Glutamatergic neuron (in vitro differentiated cells): ENCODE results near the gene TNFRSF1A. TPM values are rescaled to one million over a fixed set of nuclear protein-coding genes. Genes with fewer than 3 reads are reported as not detected.

ENCODE experiments used
- DNase-seq: peaks from one replicate; pipeline ENCODE4 v3.0.0; 2022
- H3K27ac Mint-ChIP-seq: one replicate; pipeline ENCODE4 v1.8.0; 2020; ENCODE audit warnings: mild to moderate bottlenecking, mixed read lengths, inconsistent platforms; ENCODE audit not compliant: unreplicated experiment
- H3K27me3 Mint-ChIP-seq: one replicate; pipeline ENCODE4 v1.8.0; 2020; ENCODE audit warnings: mild to moderate bottlenecking, moderate library complexity, mixed read lengths, inconsistent platforms; ENCODE audit not compliant: unreplicated experiment
- H3K36me3 Mint-ChIP-seq: one replicate; pipeline ENCODE4 v1.8.0; 2020; ENCODE audit warnings: mild to moderate bottlenecking, mixed read lengths, inconsistent platforms; ENCODE audit not compliant: unreplicated experiment
- H3K4me1 Mint-ChIP-seq: one replicate; pipeline ENCODE4 v1.8.0; 2020; ENCODE audit warnings: mild to moderate bottlenecking, low read depth, mixed read lengths, inconsistent platforms; ENCODE audit not compliant: unreplicated experiment
- H3K4me3 Mint-ChIP-seq: one replicate; pipeline ENCODE4 v1.8.0; 2020; ENCODE audit warnings: mild to moderate bottlenecking, mixed read lengths, inconsistent platforms; ENCODE audit not compliant: unreplicated experiment
- H3K9me3 Mint-ChIP-seq: one replicate; pipeline ENCODE4 v1.8.0; 2020; ENCODE audit warnings: mild to moderate bottlenecking, moderate library complexity, mixed read lengths, inconsistent platforms; ENCODE audit not compliant: unreplicated experiment
- total RNA-seq: library from RNA; stranded (reverse); fragmentation: NEBNext Ultra II Directional; extraction: Animal tissue kit (Norgen Biotek cat#: 25700); gene quantifications from one replicate; pipeline ENCODE4 v1.2.1, GENCODE V29; 2021; ENCODE audit not compliant: unreplicated experiment
- TF ChIP-seq, protein P1 (sequence below): fragments of 200-600 bp; sonication (generic); IDR thresholded peaks from one replicate; pipeline ENCODE4 v1.5.0; 2021; ENCODE audit not compliant: partially characterized antibody, unreplicated experiment

The TNFRSF1A gene
- total RNA-seq, 1 donor from 2014 or later: 7.4 TPM

DNA sequence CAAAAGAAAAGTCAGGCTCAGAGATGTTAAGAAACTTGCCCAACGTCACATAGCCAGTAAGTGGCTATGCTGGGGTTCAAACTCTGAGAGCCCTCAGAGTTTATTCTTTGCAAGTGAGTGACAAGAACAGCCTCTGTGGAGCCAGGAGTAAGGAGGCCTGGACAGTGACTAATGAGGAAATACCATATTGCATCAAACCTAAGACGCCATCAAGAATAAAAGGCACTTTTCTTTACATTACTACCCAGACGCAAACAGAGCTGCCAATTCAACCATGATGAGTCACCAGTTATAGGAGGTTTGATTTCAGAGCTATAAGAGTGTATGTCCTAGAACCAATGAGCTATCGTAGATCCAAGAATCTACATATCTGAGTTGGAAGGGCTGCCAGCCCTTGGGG, 9.4 kb downstream of the TNFRSF1A start:
- Mint-ChIP-seq H3K36me3 (no peaks in the 10 kb centered on the region), H3K4me1 (peaks cover 16% of the 10 kb centered on the region), H3K27ac (no peak overlapping the region), H3K27me3 (peaks cover 13% of the 10 kb centered on the region), H3K4me3 (no peak overlapping the region), H3K9me3 (peaks cover 2% of the 10 kb centered on the region)
- no peak for DNase-seq
- TF ChIP-seq, protein P1, sequence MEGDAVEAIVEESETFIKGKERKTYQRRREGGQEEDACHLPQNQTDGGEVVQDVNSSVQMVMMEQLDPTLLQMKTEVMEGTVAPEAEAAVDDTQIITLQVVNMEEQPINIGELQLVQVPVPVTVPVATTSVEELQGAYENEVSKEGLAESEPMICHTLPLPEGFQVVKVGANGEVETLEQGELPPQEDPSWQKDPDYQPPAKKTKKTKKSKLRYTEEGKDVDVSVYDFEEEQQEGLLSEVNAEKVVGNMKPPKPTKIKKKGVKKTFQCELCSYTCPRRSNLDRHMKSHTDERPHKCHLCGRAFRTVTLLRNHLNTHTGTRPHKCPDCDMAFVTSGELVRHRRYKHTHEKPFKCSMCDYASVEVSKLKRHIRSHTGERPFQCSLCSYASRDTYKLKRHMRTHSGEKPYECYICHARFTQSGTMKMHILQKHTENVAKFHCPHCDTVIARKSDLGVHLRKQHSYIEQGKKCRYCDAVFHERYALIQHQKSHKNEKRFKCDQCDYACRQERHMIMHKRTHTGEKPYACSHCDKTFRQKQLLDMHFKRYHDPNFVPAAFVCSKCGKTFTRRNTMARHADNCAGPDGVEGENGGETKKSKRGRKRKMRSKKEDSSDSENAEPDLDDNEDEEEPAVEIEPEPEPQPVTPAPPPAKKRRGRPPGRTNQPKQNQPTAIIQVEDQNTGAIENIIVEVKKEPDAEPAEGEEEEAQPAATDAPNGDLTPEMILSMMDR: no peak

DNA sequence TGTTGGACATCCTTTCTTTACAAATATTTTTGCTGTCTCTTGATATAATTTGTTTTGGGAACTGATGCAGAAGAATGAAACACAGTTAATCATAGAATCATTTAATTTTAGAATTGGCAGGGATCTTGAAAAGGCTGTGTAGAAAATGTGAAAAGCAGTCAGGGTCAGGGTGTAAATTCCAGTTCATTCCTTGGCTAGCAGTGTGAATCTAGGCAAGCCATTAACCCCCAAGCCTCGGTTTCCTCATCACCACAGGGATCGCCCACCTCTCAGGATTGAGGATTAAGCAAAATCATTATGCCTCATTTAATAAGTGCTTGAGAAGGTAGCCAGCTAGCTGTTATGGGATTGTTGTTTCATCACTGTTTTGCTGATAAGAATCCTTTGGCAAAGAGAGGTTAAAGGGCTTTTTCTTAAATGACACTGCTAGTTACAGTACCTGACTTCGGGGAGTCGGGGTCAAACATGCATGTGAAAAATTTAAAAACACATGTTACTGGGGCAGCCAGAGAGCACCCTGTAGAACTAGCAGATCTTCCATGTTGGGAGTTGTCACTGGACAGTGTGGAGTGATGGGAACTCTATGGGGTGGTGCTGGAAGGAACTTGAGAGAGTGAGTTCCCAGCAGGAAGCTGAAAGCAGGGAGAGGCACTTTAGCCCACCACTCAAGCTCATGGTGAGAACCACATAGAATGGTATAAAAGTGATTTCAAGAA, 10.7 kb downstream of the TNFRSF1A start:
- TF ChIP-seq, protein P1: no peak
- H3K4me3 Mint-ChIP-seq: no peak overlapping the region
- peaks cover 17% of the 10 kb centered on the region for H3K4me1 Mint-ChIP-seq
- DNase-seq: no peak
- peaks cover 13% of the 10 kb centered on the region for H3K27me3 Mint-ChIP-seq
- no peaks in the 10 kb centered on the region for H3K36me3 Mint-ChIP-seq
- H3K9me3 Mint-ChIP-seq: peaks cover 2% of the 10 kb centered on the region
- H3K27ac Mint-ChIP-seq: no peak overlapping the region

DNA sequence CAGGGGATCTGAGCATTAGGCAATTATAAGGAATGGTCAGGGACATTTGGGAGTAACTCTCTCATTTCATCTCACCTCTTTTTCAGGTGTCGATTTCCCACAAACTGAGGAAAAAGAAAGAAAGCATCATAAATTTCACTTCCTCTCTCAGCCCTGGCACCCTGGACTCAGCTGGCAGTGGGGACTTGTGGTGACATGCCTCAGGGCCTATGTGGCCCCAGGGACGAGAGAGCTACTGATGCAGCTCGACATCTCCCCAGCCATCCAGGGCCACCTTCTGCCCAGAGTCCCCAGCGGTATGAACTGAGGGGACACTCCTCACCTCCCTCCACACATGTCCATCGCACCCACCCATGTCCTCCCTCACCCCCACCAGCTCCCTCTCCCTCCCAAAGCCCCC, 11.7 kb downstream of the TNFRSF1A start:
- H3K4me3 Mint-ChIP-seq: no peak overlapping the region
- TF ChIP-seq, protein P1: no peak
- H3K9me3 Mint-ChIP-seq: peaks cover 2% of the 10 kb centered on the region
- no peak for DNase-seq
- peaks cover 14% of the 10 kb centered on the region for H3K27me3 Mint-ChIP-seq
- H3K36me3 Mint-ChIP-seq: no peaks in the 10 kb centered on the region
- no peak overlapping the region for H3K27ac Mint-ChIP-seq
- H3K4me1 Mint-ChIP-seq: peaks cover 11% of the 10 kb centered on the region

DNA sequence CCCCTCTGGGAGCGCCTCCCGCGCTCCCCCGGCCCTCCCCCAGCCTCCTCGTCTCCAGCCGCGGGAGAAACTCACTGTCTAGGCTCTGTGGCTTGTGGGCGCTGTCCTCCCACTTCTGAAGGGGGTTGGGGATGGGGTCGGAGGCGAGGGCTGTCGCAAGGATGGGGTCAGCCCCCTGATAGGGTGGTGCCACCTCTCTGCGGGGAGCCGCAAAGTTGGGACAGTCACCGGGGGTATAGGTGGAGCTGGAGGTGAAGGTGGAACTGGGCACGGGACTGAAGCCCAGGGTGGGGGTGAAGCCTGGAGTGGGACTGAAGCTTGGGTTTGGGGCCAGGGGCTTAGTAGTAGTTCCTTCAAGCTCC, 12.2 kb downstream of the TNFRSF1A start:
- peaks cover 7% of the 10 kb centered on the region for H3K4me1 Mint-ChIP-seq
- DNase-seq: no peak
- H3K9me3 Mint-ChIP-seq: peaks cover 2% of the 10 kb centered on the region
- H3K27ac Mint-ChIP-seq: no peak overlapping the region
- TF ChIP-seq, protein P1: no peak
- no peak overlapping the region for H3K4me3 Mint-ChIP-seq
- peaks cover 14% of the 10 kb centered on the region for H3K27me3 Mint-ChIP-seq
- H3K36me3 Mint-ChIP-seq: no peaks in the 10 kb centered on the region

DNA sequence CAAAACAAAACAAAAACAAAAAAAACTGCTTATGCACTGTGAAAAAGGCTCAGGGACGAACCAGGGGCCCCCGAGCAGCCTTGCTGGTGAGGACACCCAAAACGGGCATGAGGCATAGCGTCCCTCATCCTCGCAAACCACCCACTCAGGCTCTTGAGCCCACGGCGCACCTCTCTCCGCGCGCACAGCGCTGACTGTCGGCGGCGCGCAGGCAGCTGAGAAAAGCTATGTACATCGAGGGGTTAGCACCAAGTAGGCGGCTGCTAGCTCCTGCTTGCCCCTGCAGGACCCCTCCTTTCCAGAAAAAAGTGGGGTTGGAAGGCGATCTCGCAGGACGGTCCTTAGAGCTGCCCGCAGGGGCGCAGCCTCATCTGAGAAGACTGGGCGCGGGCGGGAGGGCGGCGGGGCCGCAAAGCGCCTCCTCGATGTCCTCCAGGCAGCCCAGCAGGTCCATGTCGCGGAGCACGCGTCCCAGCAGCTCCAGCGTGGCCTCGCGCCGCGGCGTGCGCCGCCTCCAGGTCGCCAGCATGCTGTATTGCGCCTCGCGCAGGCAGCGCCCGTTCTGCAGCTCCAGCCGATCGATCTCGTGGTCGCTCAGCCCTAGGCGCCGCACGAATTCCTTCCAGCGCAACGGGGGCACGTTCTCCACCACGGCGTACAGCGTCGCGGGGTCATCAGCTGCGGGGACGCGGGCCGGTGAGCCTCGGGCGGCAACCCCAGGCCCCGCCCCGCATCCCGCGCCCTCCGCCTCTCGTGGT, 12.8 kb downstream of the TNFRSF1A start:
- Mint-ChIP-seq H3K4me3 (no peak overlapping the region), H3K4me1 (peaks cover 8% of the 10 kb centered on the region), H3K36me3 (no peaks in the 10 kb centered on the region), H3K27me3 (peaks cover 14% of the 10 kb centered on the region), H3K9me3 (peaks cover 2% of the 10 kb centered on the region), H3K27ac (no peak overlapping the region)
- TF ChIP-seq, protein P1: no peak
- DNase-seq: peak; percentile 79
